ENCODE data around the gene MED13L.
"Not testable (repeated sequence)": the region's sequence is repeated elsewhere in the genome, so short reads cannot be mapped to it uniquely, and the experiment has no call there.

Gene MED13L

GRCh38 chr12:116150001-116150400, 127.5 kb downstream of the MED13L start:
- DNase-seq = no peak
- in situ Hi-C loops (cut with HindIII; ENCODE audit: low pct_ligation_motif_present, low pct_unique_long_range_greater_than_20kb, low sequenced_read_pairs) = no loop called here

GRCh38 chr12:116148844-116149243, 128.6 kb downstream of the MED13L start:
- in situ Hi-C loops (cut with HindIII; ENCODE audit: low pct_ligation_motif_present, low pct_unique_long_range_greater_than_20kb, low sequenced_read_pairs) = no loop called here
- DNase-seq = no peak

DNA sequence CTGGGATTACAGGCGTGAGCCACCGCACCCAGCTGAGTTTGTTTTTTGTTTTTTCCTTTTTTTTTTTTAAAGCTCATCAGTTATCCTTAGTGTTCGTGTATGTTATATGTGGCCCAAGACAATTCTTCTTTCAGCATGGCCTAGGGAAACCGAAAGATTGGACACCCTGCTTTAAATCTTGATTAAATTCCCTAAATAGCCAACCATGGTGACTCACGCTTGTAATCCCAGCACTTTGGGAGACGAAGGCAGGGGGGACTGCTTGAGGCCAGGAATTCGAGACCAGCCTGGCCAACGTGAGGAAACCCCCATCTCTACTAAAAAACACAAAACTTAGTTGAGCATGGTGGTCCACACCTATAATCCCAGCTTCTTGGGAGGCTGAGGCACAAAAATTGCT, 131.1 kb downstream of the MED13L start:
- in situ Hi-C loops (cut with HindIII; ENCODE audit: low pct_ligation_motif_present, low pct_unique_long_range_greater_than_20kb, low sequenced_read_pairs) = no loop called here
- no peak for DNase-seq

- in situ Hi-C loops (cut with HindIII; ENCODE audit: low pct_ligation_motif_present, low pct_unique_long_range_greater_than_20kb, low sequenced_read_pairs) = no loop called here
- no peak for DNase-seq
Measured at GRCh38 chr12:116145451-116145850, 132.0 kb downstream of the MED13L start.

DNA sequence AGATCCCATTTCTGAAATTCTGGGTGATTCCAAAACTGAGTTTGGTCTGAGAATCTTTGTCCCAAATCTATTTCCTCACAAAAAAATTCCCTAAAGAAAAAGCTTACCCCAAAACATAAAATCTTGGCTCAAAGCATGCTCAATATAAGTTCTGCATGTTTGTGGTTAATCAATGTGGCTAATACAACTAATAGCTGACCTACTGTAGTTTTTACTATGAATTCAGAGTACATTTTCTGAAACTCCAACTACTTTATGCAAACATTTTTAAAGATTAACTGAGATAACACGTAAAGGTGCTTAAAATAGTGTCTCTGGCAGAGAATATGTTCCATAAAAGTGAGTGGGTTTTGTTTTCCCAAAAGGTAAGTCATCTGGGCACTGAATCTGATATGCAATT, 133.1 kb downstream of the MED13L start:
- in situ Hi-C loops (cut with HindIII; ENCODE audit: low pct_ligation_motif_present, low pct_unique_long_range_greater_than_20kb, low sequenced_read_pairs) = no loop called here

DNA sequence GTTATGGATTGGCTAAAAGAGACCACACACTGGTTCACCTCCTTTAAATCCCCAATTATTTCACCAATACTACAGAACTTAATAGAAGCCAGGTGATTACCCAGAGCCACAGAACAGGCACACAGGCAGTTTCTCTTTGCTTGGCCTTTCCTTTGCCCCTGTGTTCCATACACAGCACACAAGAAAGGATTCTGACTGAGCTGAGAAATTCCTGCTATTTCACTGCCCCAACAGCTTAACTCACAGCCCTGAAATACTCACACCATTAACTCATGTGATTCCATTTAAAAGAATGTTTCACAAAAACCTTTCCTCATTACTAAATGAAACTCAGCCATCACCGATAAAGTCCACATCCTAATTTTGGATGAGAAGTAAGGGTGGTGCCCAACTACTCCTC, 133.6 kb downstream of the MED13L start:
- DNase-seq = peak; percentile 62
- in situ Hi-C loops (cut with HindIII; ENCODE audit: low pct_ligation_motif_present, low pct_unique_long_range_greater_than_20kb, low sequenced_read_pairs) = no loop called here

More for the DNA sequence above, 133.1 kb downstream of the MED13L start:
- no peak for DNase-seq

DNA sequence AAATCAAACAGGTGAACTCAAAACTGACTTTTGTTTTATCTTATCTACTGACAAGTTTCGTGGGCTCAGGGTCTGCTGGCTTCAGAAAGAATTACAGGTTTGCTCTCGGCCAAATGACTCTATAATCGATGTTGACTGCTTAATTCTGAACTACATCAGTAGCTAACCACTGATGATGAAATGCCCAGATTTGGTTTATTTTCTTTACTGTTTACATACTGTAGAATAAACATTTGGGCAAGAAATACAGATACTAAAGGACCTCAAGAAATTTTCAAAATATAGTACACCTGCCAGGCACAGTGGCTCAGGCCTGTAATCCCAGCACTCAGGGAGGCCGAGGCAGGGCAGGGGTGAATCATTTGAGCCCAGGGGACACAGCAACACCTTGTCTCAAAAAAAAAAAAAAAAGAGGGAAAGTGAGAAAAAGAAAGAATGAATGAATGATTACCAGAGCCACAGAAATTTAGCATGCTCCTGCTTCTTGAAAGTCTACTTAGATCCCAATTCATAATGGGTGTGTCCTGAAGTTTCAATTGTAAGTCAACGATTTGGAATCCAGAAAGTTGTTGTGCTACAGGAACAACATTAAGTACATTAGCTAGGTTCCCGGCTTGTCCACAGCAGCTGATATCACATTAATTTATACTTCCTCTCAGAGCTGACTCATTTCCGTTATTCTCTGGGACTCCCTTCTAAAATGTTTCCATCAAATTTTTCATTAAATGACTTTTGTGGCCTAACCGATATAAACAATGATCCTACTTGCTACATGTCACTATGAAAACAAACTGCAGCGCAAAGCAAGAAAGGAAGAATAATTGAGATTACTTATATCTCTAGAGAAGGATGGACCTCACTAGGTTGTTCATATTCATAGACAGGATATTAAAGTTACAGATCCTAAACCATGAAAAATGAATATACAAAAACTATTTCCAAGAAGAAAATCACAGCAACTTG, 134.3 kb downstream of the MED13L start:
- in situ Hi-C loops (cut with HindIII; ENCODE audit: low pct_ligation_motif_present, low pct_unique_long_range_greater_than_20kb, low sequenced_read_pairs) = no loop called here
- DNase-seq = peak; percentile 41

- no peak for DNase-seq
- in situ Hi-C loops (cut with HindIII; ENCODE audit: low pct_ligation_motif_present, low pct_unique_long_range_greater_than_20kb, low sequenced_read_pairs) = no loop called here
Measured at GRCh38 chr12:116141833-116142162, 135.7 kb downstream of the MED13L start.

DNA sequence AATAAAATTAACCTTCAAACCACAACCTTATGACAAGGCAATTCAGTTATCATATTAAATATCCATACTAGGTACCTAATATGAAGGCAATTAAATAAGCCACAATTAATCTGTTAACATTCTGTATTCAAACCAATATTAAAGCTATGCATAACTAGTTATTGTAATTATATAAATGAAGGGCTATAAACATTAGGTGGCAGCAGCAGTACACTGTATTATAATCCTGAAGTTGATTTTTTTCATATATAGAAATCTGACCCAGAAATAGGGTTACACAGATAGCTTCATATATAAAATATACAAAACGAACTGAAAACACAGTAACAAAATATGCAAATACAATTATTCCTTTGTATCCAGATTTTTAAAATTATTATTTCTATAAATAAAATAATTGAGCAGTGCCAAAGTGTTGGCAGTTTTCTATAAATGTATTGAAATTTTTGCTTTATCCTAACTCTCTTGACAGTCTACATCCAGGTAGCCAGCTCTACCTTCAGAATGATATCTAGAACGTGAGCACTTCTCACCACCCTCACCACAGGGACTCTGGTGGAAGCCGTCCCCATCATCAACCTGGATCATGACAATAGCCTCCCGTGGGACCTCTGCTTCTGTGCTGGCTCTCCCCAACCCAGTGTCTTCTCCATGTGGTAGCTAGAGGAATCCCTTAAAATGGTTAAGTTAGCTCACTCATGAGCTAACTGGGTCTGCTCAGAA, 136.2 kb downstream of the MED13L start:
- in situ Hi-C loops (cut with HindIII; ENCODE audit: low pct_ligation_motif_present, low pct_unique_long_range_greater_than_20kb, low sequenced_read_pairs) = no loop called here
- peak; percentile 34 for DNase-seq

GRCh38 chr12:116140529-116140928, 137.0 kb downstream of the MED13L start:
- DNase-seq = no peak
- in situ Hi-C loops (cut with HindIII; ENCODE audit: low pct_ligation_motif_present, low pct_unique_long_range_greater_than_20kb, low sequenced_read_pairs) = no loop called here

DNA sequence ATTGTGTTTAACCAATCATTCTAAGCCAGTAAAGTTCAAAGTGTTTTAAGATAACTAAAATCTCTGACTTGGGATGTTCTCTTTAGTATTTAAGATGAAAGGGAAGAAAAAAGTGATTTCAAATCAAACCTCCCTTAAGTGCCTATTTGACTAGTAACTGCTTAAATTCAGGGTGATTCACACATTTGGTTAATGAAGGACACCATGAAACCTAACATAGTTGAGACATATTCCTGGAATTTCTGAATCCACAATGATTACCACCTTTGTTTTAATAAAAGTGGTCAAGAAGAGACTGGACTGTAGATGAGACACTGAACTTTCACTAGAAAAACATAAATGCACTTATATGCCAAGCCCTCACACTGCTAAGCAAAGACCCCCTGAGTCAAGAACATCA, 138.7 kb downstream of the MED13L start:
- in situ Hi-C loops (cut with HindIII; ENCODE audit: low pct_ligation_motif_present, low pct_unique_long_range_greater_than_20kb, low sequenced_read_pairs) = no loop called here
- peak; percentile 47 for DNase-seq

GRCh38 chr12:116138364-116138763, 139.1 kb downstream of the MED13L start:
- DNase-seq = no peak

DNA sequence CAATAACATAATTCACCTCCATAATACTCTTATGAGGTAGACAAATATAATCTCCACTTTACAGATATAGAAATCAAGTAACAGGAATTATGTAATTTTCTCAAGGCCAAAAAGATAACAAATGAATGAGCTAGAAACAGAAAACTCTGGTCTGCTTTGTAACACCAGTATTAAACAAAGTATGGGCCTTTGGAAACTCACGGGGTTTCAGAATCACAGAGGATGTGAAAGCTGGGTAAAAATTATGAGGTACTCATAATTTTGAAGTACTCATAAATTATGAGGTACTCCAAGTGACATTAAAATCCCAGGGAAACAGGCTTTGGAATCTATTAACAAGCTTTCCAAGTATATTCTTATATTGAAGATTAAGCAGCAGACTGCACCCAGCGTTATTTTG, 140.2 kb downstream of the MED13L start:
- in situ Hi-C loops (cut with HindIII; ENCODE audit: low pct_ligation_motif_present, low pct_unique_long_range_greater_than_20kb, low sequenced_read_pairs) = no loop called here
- no peak for DNase-seq

More at GRCh38 chr12:116138364-116138763, 139.1 kb downstream of the MED13L start:
- in situ Hi-C loops (cut with HindIII; ENCODE audit: low pct_ligation_motif_present, low pct_unique_long_range_greater_than_20kb, low sequenced_read_pairs) = no loop called here

DNA sequence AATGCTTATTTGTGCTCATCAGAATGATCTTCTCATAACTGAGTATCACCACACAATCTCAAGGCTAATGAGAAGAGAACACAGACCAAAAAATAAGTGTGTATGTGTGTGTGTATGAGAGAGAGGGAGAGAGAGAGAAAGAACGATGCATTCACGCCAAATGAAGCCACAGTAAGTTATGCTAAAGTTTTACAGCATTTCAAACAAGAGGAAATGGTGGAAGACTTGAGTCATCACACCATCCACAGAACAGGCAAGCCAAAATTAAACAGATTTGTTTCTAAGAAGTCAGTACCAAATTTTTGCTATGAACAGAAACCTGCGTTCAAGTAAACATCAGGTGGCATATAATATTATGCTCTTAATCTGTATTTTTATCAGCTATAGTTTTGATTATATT, 141.2 kb downstream of the MED13L start:
- DNase-seq = peak; percentile 25

GRCh38 chr12:116135209-116135930, 142.1 kb downstream of the MED13L start:
- in situ Hi-C loops (cut with HindIII; ENCODE audit: low pct_ligation_motif_present, low pct_unique_long_range_greater_than_20kb, low sequenced_read_pairs) = no loop called here

More for the DNA sequence above, 141.2 kb downstream of the MED13L start:
- in situ Hi-C loops (cut with HindIII; ENCODE audit: low pct_ligation_motif_present, low pct_unique_long_range_greater_than_20kb, low sequenced_read_pairs) = no loop called here

DNA sequence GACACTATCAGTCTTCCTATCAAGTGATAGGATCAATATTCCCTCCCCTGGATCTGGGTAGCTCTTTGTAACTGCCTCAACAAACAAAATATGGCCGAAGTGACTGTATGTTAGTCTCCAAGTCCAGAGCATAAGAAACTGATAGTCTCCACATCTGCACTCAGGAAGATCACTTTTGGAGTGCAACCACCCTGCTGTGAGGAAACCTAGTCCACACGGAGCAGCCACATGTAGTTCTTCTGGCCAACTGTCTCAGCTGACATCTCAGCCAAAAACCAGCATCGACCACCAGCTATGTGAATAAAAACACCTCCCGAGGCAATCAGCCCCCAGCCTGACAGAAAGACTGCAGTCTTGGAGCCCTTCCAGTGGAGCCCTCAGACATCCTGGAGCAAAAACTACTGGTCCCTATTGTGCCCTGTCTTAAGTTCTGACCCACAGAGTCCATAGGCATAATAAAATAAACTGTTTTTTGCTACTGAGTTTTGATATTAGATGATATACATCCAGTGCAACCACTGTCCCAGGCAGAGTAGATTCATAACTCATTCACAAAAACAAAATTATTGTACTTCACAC, 143.8 kb downstream of the MED13L start:
- DNase-seq = no peak
- in situ Hi-C loops (cut with HindIII; ENCODE audit: low pct_ligation_motif_present, low pct_unique_long_range_greater_than_20kb, low sequenced_read_pairs) = no loop called here

More at GRCh38 chr12:116135209-116135930, 142.1 kb downstream of the MED13L start:
- peak; percentile 38 for DNase-seq

- DNase-seq = no peak
- in situ Hi-C loops (cut with HindIII; ENCODE audit: low pct_ligation_motif_present, low pct_unique_long_range_greater_than_20kb, low sequenced_read_pairs) = no loop called here
Measured at GRCh38 chr12:116133149-116133548, 144.3 kb downstream of the MED13L start.

DNA sequence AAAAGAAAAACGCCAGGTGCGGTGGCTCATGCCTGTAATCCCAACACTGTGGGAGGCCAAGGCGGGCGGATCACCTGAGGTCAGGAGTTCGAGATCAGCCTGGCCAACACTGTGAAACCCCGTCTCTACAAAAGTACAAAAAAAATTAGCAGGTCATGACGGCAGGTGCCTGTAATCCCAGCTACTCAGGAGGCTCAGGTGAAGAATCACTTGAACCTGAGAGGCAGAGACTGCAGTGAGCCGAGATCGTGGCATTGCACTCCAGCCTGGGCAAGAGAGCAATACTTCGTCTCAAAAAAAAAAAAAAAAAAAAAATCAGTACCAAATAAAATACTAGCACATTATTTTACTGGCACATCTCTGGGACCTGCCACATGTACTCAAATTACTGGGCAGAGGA, 145.5 kb downstream of the MED13L start:
- in situ Hi-C loops (cut with HindIII; ENCODE audit: low pct_ligation_motif_present, low pct_unique_long_range_greater_than_20kb, low sequenced_read_pairs); DNase-seq: not testable (repeated sequence)

DNA sequence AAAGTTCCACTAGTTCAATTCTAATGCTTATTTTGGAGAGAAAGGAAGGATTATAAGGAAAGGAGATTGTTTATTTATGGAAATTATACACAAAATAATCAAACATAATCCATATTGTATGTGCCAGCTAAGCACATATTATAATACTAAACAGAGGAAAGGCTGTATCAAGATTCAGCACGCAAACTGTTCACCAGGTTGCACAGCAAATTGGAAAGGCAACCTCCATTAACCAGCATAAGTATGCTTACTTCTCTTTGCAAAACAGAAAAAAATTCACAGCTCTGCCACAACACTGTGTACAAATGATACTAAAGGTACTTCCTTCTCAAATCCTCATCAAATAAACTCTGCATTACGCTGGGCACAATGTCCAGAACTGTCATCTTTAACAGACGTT, 146.3 kb downstream of the MED13L start:
- in situ Hi-C loops (cut with HindIII; ENCODE audit: low pct_ligation_motif_present, low pct_unique_long_range_greater_than_20kb, low sequenced_read_pairs) = no loop called here
- no peak for DNase-seq
